Lower leg skin (tissue), 4 donors: Measurements from ENCODE around the gene METAP1D. TPM values are rescaled to one million over a fixed set of nuclear protein-coding genes. Genes with fewer than 3 reads are reported as not detected.
"Not testable (repeated sequence)": the region's sequence is repeated elsewhere in the genome, so short reads cannot be mapped to it uniquely, and the experiment has no call there.

ENCODE experiments used
- DNase-seq, 2 donors: peaks; one replicate each; pipeline ENCODE4 v3.0.0-alpha.2; 2019; ENCODE audit warnings: low spot score in 2 of 2
- H3K4me3 ChIP-seq: fragments of 200-600 bp; sonication (generic); 2 replicates; pipeline ENCODE4 v1.5.1; 2017; ENCODE audit warnings: mild to moderate bottlenecking, low read depth; ENCODE audit not compliant: poor library complexity, severe bottlenecking
- POLR2A ChIP-seq, 2 donors: fragments of 450-650 bp; IDR thresholded peaks; one replicate each; pipeline ENCODE4 v1.6.1; 2016 to 2017; ENCODE audit warnings: antibody characterized with exemption in 2 of 2, mild to moderate bottlenecking in 1 of 2, moderate library complexity in 1 of 2
- WGBS, 2 donors: methylation state at CpG; one replicate each; pipeline ENCODE4 v1.1.5; 2018; 5-methylcytosine and 5-hydroxymethylcytosine counted together
- intact Hi-C: fragments of 100-400 bp; cut with DNase I; formaldehyde crosslinking; loops from one replicate; pipeline ENCODE4 v1.15.0; 2023; ENCODE audit warnings: low total_unique reads
- total RNA-seq, 4 donors: library from RNA; depleted of rRNA; stranded (reverse); fragments of >200 nt; gene quantifications; one replicate each; pipeline ENCODE4 v1.1.0, GENCODE V29; 2016
- TF ChIP-seq, protein P1 (sequence below), 3 donors: fragments of 450-650 bp; IDR thresholded peaks; one replicate each; pipeline ENCODE4 v1.5.1; 2016; ENCODE audit warnings: antibody characterized with exemption in 3 of 3, mild to moderate bottlenecking in 3 of 3, moderate library complexity in 2 of 3

Gene METAP1D
- total RNA-seq, 4 donors from 2014 or later, result 3.1 to 5.4 (median 4.5) TPM

- 96% methylated on average over 3 of the region's 3 CpGs for WGBS, 2 donors
- TF ChIP-seq, protein P1, sequence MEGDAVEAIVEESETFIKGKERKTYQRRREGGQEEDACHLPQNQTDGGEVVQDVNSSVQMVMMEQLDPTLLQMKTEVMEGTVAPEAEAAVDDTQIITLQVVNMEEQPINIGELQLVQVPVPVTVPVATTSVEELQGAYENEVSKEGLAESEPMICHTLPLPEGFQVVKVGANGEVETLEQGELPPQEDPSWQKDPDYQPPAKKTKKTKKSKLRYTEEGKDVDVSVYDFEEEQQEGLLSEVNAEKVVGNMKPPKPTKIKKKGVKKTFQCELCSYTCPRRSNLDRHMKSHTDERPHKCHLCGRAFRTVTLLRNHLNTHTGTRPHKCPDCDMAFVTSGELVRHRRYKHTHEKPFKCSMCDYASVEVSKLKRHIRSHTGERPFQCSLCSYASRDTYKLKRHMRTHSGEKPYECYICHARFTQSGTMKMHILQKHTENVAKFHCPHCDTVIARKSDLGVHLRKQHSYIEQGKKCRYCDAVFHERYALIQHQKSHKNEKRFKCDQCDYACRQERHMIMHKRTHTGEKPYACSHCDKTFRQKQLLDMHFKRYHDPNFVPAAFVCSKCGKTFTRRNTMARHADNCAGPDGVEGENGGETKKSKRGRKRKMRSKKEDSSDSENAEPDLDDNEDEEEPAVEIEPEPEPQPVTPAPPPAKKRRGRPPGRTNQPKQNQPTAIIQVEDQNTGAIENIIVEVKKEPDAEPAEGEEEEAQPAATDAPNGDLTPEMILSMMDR (IDR thresholded peaks at IDR 0.05), result no peak
- TF ChIP-seq POLR2A (IDR thresholded peaks at IDR 0.05), result no peak
- H3K4me3 ChIP-seq, result no peak overlapping the region
- DNase-seq, result no peak
- intact Hi-C loops, result no loop called here
Observed at GRCh38 chr2:171965661-171966060, 34.1 kb upstream of the METAP1D start.

GRCh38 chr2:171966235-171966634 lies 33.5 kb upstream of the METAP1D start:
- no peak overlapping the region for H3K4me3 ChIP-seq
- TF ChIP-seq, protein P1 (IDR thresholded peaks at IDR 0.05), result no peak
- no peak for DNase-seq
- WGBS, 2 donors, result 96% methylated on average over 8 of the region's 8 CpGs
- intact Hi-C loops, result no loop called here

GRCh38 chr2:171966688-171967087 lies 33.1 kb upstream of the METAP1D start:
- TF ChIP-seq, protein P1 (IDR thresholded peaks at IDR 0.05), result no peak
- no peak for TF ChIP-seq POLR2A (IDR thresholded peaks at IDR 0.05)
- intact Hi-C loops, result no loop called here
- DNase-seq, result no peak
- H3K4me3 ChIP-seq, result no peak overlapping the region

DNA sequence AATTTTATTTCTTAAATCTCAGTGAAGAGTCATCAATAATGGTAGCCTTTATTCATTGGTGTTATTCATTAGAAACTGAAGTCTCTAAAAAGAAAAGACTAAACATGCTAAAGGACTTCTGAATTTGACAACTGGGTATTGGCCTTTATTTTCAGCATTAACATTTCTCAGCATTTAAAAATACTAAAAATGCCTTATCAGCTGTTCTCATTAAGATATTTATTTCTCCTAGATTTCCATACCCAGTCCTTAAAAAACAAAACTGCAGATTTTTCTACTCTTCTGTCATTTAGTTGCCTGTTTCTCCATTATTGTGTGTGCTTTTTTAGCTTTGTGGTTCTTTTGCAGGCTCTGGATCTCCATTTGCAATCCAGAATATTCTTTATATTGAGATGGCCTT lies 31.2 kb upstream of the METAP1D start:
- intact Hi-C loops, result no loop called here
- no peak for DNase-seq
- no peak for TF ChIP-seq POLR2A (IDR thresholded peaks at IDR 0.05)
- TF ChIP-seq, protein P1 (IDR thresholded peaks at IDR 0.05), result no peak
- H3K4me3 ChIP-seq, result no peak overlapping the region

GRCh38 chr2:171972329-171972982 lies 27.3 kb upstream of the METAP1D start:
- TF ChIP-seq, protein P1 (IDR thresholded peaks at IDR 0.05), result no peak
- no peak for TF ChIP-seq POLR2A (IDR thresholded peaks at IDR 0.05)
- H3K4me3 ChIP-seq, result no peak overlapping the region
- DNase-seq, result no peak
- intact Hi-C loops, result no loop called here
- 96 to 100% methylated on average over 2 of the region's 2 CpGs for WGBS, 2 donors

DNA sequence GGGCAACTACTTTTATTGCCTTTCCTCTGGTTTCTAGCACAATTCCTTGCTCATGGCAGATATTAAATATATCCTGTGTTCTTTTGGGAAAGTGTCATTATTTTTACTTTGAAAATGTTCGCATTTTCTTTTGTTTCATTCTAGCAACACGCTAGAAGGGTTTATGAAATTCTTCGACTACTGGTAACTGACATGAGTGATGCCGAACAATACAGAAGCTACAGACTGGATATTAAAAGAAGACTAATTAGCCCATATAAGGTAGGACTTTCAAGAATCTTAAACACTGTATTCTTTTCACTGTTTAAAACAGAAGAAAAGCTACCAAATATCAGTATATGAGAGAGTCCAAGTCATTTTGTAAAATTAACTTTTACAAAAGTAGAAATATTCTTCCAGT lies 20.6 kb upstream of the METAP1D start:
- DNase-seq, result no peak
- TF ChIP-seq, protein P1 (IDR thresholded peaks at IDR 0.05), result no peak
- TF ChIP-seq POLR2A (IDR thresholded peaks at IDR 0.05), result no peak
- WGBS, 2 donors, result 98% methylated on average over 4 of the region's 4 CpGs
- intact Hi-C loops, result no loop called here
- no peak overlapping the region for H3K4me3 ChIP-seq

- 100% methylated on average over 1 of the region's 1 CpG for WGBS, 2 donors
- H3K4me3 ChIP-seq, intact Hi-C loops, DNase-seq: not testable (repeated sequence)
Observed at GRCh38 chr2:171983924-171984323, 15.8 kb upstream of the METAP1D start.
